ENCODE measurements around the gene SLC24A3. TPM values are rescaled to one million over a fixed set of nuclear protein-coding genes. Genes with fewer than 3 reads are reported as not detected.

Gene SLC24A3
- total RNA-seq, 2 experiments from 2014 or later: not detected

GRCh38 chr20:19291024-19291817 lies 78.8 kb downstream of the SLC24A3 start:
- no peaks in the 10 kb centered on the region for H3K9me2 ChIP-seq (ENCODE audit: insufficient read depth, low read length)
- H2AFZ ChIP-seq (ENCODE audit: low read length): no peak overlapping the region
- H3K27ac ChIP-seq (ENCODE audit: low read depth, low read length, poor library complexity, severe bottlenecking): no peak overlapping the region
- intact Hi-C loops (cut with micrococcal nuclease; ENCODE audit: unreplicated experiment): no loop called here
- no peak for DNase-seq (ENCODE audit: low spot score)
- H3K4me1 ChIP-seq (ENCODE audit: insufficient read depth, low read length, poor library complexity, severe bottlenecking): no peaks in the 10 kb centered on the region
- no peak overlapping the region for H3K4me2 ChIP-seq (ENCODE audit: low read length)
- no peak overlapping the region for H3K4me3 ChIP-seq (ENCODE audit: low read depth, low read length, poor library complexity, severe bottlenecking)
- no TSS peak for BruUV-seq (replicated peaks)
- no peaks in the 10 kb centered on the region for H4K20me1 ChIP-seq (ENCODE audit: insufficient read depth, low read length)
- no peaks in the 10 kb centered on the region for H3K79me2 ChIP-seq (ENCODE audit: insufficient read depth, low read depth, low read length)
- POLR2A ChIA-PET: no interaction called here
- no peaks in the 10 kb centered on the region for H3K36me3 ChIP-seq (ENCODE audit: insufficient read depth, low read length)
- TF ChIP-seq EZH2phosphoT487 (IDR thresholded peaks at IDR 0.05; ENCODE audit: borderline replicate concordance, low read depth, low read length) (no peak), CTCF (conservative IDR thresholded peaks at IDR 0.05; ENCODE audit: low read length) (no peak)
- no peaks in the 10 kb centered on the region for H3K9me3 ChIP-seq (ENCODE audit: low read length)
- CTCF ChIA-PET (ENCODE audit: unreplicated experiment): no interaction called here

DNA sequence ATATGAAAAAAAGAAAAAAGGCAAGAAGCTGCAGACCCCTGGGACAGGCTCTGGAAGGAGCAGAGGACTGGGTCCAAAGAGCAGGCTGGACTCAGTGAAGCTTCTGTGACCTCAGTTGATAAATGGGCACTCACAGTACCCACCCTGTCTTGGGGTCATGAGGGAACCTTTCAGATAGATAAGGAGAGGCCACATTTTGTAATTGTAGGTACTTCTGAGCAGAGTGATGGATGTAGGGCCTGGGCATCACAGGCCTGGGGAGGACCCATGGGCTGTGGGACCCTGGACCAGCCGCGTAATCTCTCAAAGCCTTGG lies 79.3 kb downstream of the SLC24A3 start:
- no peaks in the 10 kb centered on the region for H3K4me1 ChIP-seq (ENCODE audit: insufficient read depth, low read length, poor library complexity, severe bottlenecking)
- no peaks in the 10 kb centered on the region for H4K20me1 ChIP-seq (ENCODE audit: insufficient read depth, low read length)
- ChIA-PET CTCF (ENCODE audit: unreplicated experiment) (no interaction called here), POLR2A (no interaction called here)
- BruUV-seq (replicated peaks): no TSS peak
- TF ChIP-seq CTCF (conservative IDR thresholded peaks at IDR 0.05; ENCODE audit: low read length): no peak
- no peak for TF ChIP-seq EZH2phosphoT487 (IDR thresholded peaks at IDR 0.05; ENCODE audit: borderline replicate concordance, low read depth, low read length)
- no peak overlapping the region for H3K4me2 ChIP-seq (ENCODE audit: low read length)
- no peaks in the 10 kb centered on the region for H3K36me3 ChIP-seq (ENCODE audit: insufficient read depth, low read length)
- DNase-seq (ENCODE audit: low spot score): no peak
- no peak overlapping the region for H3K4me3 ChIP-seq (ENCODE audit: low read depth, low read length, poor library complexity, severe bottlenecking)
- no peak overlapping the region for H3K27ac ChIP-seq (ENCODE audit: low read depth, low read length, poor library complexity, severe bottlenecking)
- no peaks in the 10 kb centered on the region for H3K79me2 ChIP-seq (ENCODE audit: insufficient read depth, low read depth, low read length)
- no peak overlapping the region for H2AFZ ChIP-seq (ENCODE audit: low read length)
- no peaks in the 10 kb centered on the region for H3K9me3 ChIP-seq (ENCODE audit: low read length)
- intact Hi-C loops (cut with micrococcal nuclease; ENCODE audit: unreplicated experiment): no loop called here
- H3K9me2 ChIP-seq (ENCODE audit: insufficient read depth, low read length): no peaks in the 10 kb centered on the region

DNA sequence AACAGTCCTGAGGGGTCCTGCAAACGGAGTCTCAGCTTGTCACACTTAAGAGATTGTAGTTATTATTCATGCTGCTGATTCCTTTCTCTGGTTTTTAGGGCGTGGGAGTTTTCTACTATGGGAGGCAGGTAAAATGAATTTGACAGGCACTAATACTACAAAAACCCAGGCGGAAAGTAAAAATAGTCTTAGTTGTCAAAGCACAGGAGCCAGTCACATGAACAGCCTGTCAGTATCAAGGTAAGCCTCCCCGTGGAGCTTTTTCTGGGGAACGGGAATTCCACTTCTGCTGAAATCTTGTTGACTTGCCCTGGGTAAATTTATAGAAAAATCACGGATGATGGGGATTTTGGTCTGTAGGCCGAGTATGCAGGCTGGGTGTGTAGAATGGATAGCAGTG lies 79.8 kb downstream of the SLC24A3 start:
- H3K4me1 ChIP-seq (ENCODE audit: insufficient read depth, low read length, poor library complexity, severe bottlenecking): no peaks in the 10 kb centered on the region
- no peak for DNase-seq (ENCODE audit: low spot score)
- no peaks in the 10 kb centered on the region for H3K9me3 ChIP-seq (ENCODE audit: low read length)
- no peak overlapping the region for H2AFZ ChIP-seq (ENCODE audit: low read length)
- H3K79me2 ChIP-seq (ENCODE audit: insufficient read depth, low read depth, low read length): no peaks in the 10 kb centered on the region
- intact Hi-C loops (cut with micrococcal nuclease; ENCODE audit: unreplicated experiment): no loop called here
- no TSS peak for BruUV-seq (replicated peaks)
- no peaks in the 10 kb centered on the region for H3K36me3 ChIP-seq (ENCODE audit: insufficient read depth, low read length)
- H3K27ac ChIP-seq (ENCODE audit: low read depth, low read length, poor library complexity, severe bottlenecking): no peak overlapping the region
- ChIA-PET CTCF (ENCODE audit: unreplicated experiment) (no interaction called here), POLR2A (no interaction called here)
- no peaks in the 10 kb centered on the region for H3K9me2 ChIP-seq (ENCODE audit: insufficient read depth, low read length)
- no peaks in the 10 kb centered on the region for H4K20me1 ChIP-seq (ENCODE audit: insufficient read depth, low read length)
- no peak overlapping the region for H3K4me3 ChIP-seq (ENCODE audit: low read depth, low read length, poor library complexity, severe bottlenecking)
- H3K4me2 ChIP-seq (ENCODE audit: low read length): no peak overlapping the region
- no peak for TF ChIP-seq CTCF (conservative IDR thresholded peaks at IDR 0.05; ENCODE audit: low read length)
- no peak for TF ChIP-seq EZH2phosphoT487 (IDR thresholded peaks at IDR 0.05; ENCODE audit: borderline replicate concordance, low read depth, low read length)

Measured in OCI-LY7 (cell line).